ENCODE data around the gene MFNG.

- TF ChIP-seq POLR2AphosphoS5 (IDR thresholded peaks at IDR 0.05; ENCODE audit: low read depth, low read length) (no peak), CTCF (IDR thresholded peaks at IDR 0.05) (no peak)
Measured at GRCh38 chr22:37421468-37421877, 64.7 kb downstream of the MFNG start.

Measured in Panc1 (cell line).